WERI-Rb-1 (cell line): ENCODE measurements around the gene GPHN.
"Not testable (repeated sequence)": the region's sequence is repeated elsewhere in the genome, so short reads cannot be mapped to it uniquely, and the experiment has no call there.

Experiments used
- DNase-seq: peaks from one replicate; pipeline ENCODE4 v3.0.0-alpha.2; 2020
- H3K27ac ChIP-seq: fragments of 250-450 bp; sonication (Bioruptor Pico); 2 replicates; pipeline ENCODE4 v1.5.1; 2020; ENCODE audit warnings: mild to moderate bottlenecking, moderate library complexity
- H3K27me3 ChIP-seq: fragments of 250-450 bp; sonication (Bioruptor Pico); 2 replicates; pipeline ENCODE4 v1.5.1; 2021; ENCODE audit warnings: mild to moderate bottlenecking, low read depth, moderate library complexity; ENCODE audit not compliant: insufficient read depth, severe bottlenecking
- H3K36me3 ChIP-seq: fragments of 250-450 bp; sonication (Bioruptor Pico); 2 replicates; pipeline ENCODE4 v1.5.1; 2020; ENCODE audit warnings: mild to moderate bottlenecking, moderate library complexity
- H3K4me3 ChIP-seq: 2 replicates; pipeline ENCODE4 v1.5.1; 2011; ENCODE audit warnings: low read depth, mild to moderate bottlenecking, control low read depth, low read length
- H3K9me3 ChIP-seq: fragments of 250-450 bp; sonication (Bioruptor Pico); 2 replicates; pipeline ENCODE4 v1.5.1; 2021; ENCODE audit warnings: mild to moderate bottlenecking, moderate library complexity; ENCODE audit not compliant: severe bottlenecking
- TF ChIP-seq, protein P1 (sequence below): IDR thresholded peaks from 2 replicates; pipeline ENCODE4 v1.5.1; 2011; ENCODE audit warnings: low read depth, mild to moderate bottlenecking, control low read depth, inconsistent platforms, low read length

Gene GPHN

DNA sequence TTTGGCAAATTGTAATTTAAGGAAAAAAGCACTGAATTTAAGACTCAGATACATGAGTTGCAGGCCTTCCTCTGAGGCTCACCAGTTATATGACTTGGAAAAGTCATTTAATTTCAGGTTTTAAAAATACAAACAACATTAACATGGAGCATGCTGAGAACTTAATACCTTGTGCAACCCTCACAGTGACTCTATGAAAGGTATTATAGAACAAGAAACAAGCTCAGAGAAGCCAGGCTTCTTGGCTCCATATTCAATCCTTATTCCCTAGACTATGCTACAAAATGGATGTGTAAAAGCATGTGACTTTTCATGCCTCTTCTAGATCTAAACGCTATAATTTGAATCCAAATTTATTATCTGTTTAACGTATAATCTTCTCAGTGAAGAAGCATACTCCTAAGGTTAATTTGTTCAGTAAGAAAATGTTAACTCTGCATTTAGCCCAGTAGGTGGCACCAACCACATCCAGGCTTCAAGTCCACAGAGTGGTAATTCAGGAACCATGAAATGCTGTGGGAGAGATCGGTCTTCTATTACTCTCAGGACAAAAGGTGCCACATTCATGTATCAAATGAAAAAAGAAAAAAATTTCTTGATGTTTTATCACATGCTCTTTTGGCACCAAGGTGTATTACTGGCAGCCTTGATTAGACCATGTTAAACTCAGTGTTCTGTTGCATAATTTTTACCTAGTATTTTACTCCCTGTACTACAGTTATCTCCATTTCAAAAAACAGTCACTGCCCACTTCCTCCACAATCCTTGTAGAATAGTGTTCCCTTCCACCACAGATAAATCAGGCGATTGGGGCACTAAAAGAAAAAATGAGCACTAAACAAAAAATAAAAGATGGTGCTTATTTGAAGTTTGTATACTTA is 12.5 kb upstream of the GPHN start:
- TF ChIP-seq, protein P1, sequence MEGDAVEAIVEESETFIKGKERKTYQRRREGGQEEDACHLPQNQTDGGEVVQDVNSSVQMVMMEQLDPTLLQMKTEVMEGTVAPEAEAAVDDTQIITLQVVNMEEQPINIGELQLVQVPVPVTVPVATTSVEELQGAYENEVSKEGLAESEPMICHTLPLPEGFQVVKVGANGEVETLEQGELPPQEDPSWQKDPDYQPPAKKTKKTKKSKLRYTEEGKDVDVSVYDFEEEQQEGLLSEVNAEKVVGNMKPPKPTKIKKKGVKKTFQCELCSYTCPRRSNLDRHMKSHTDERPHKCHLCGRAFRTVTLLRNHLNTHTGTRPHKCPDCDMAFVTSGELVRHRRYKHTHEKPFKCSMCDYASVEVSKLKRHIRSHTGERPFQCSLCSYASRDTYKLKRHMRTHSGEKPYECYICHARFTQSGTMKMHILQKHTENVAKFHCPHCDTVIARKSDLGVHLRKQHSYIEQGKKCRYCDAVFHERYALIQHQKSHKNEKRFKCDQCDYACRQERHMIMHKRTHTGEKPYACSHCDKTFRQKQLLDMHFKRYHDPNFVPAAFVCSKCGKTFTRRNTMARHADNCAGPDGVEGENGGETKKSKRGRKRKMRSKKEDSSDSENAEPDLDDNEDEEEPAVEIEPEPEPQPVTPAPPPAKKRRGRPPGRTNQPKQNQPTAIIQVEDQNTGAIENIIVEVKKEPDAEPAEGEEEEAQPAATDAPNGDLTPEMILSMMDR, result peak; percentile 53
- Histone ChIP-seq H3K9me3 (no peaks in the 10 kb centered on the region), H3K36me3 (no peaks in the 10 kb centered on the region), H3K27me3 (no peaks in the 10 kb centered on the region), H3K27ac (no peak overlapping the region; the same call in 1 of the 2 replicates), H3K4me3 (no peak overlapping the region)
- peak; percentile 52 for DNase-seq

DNA sequence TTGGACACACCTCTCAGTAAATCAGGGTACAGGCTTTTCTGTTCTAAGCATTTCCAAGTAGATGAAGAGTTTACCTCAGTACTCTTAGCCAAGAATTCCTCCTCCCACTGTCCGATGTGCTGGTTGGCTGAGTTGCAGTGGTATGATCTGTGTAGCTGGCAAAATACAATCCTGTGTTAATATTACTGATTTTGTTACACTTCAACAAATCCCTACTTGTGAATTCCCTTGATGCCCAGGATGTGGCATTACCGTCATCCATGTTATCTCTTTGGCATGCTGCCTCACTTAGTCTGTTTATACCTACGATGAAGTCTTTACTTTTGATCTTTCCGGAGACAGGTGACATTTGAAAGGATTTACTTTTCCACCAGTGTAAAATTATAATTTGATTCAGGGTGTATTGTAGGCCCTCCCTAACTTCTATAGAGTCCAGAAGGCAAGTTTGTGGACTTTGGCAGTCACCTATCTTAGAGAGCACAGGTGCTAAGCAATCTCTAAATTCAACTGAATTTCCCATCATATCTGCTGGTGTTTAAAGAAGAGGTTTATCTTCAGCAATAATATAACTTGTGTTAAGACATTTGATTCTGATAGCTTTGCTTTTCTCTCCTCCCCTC is 11.6 kb upstream of the GPHN start:
- H3K27ac ChIP-seq, result no peak overlapping the region
- H3K27me3 ChIP-seq, result no peaks in the 10 kb centered on the region
- no peaks in the 10 kb centered on the region for H3K9me3 ChIP-seq
- no peak overlapping the region for H3K4me3 ChIP-seq
- TF ChIP-seq, protein P1, result no peak
- DNase-seq, result no peak
- no peaks in the 10 kb centered on the region for H3K36me3 ChIP-seq

DNA sequence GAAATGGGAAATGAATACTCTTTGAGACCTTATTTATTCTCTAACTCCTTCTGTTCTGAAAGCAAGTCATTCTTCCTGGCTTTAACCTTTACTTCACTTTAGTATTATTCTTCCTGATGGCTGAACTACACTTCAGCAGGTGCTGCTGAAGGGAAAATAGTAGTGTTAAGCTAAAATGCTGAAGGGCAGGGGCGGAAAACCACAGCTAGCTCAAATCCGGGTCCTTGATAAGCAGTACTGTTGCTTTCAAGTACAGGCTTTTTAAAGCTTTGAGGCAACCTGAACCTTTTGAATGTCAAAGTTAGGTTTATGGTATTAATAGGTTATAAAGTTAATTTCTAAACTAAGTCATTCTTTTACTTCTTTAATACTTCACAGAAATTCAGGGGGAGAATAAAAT is 11.0 kb upstream of the GPHN start:
- no peaks in the 10 kb centered on the region for H3K27me3 ChIP-seq
- no peaks in the 10 kb centered on the region for H3K36me3 ChIP-seq
- H3K4me3 ChIP-seq, result no peak overlapping the region
- TF ChIP-seq, protein P1, result no peak
- no peak for DNase-seq
- no peak overlapping the region for H3K27ac ChIP-seq
- no peaks in the 10 kb centered on the region for H3K9me3 ChIP-seq

DNA sequence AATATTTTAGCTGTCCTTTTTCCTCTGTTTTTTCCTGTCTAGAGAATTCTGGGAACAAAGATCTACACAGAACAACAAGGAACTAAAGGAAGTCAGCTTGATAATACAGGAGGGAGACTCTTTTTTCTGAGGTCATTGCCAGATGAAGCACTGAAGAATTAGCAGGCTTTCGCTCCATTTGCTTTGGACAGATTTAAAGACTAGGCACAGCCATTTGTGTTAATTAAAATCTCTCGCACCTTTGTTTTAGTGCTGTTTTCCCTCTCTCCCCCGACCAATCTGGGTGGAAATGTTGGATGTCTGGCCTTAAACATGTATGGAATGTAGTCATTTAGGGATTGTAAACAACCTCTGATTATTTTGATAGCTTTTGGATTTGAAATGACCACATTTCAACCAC is 9.6 kb upstream of the GPHN start:
- Histone ChIP-seq H3K4me3 (no peak overlapping the region), H3K36me3 (no peaks in the 10 kb centered on the region), H3K27ac (no peak overlapping the region), H3K27me3 (no peaks in the 10 kb centered on the region), H3K9me3 (no peaks in the 10 kb centered on the region)
- DNase-seq, result no peak
- TF ChIP-seq, protein P1, result no peak

DNA sequence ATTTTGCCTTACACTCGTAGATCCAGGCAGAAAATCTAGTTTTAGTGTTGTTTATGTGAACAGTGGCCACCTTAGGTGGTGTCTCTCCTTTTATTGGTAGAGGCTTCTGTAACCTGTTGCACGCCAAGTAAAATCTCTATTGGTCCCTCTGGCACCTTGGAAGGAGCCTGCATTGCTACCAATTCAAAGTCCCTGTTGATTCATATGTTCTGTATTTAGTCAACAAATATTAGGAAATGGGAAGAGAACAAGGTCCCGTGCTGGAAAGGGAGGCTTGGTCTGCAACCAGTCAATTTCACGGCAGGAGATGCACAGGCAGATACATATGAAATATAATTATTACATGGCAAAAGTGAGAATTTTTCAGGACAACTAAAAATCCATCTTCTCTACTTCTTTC is 6.4 kb upstream of the GPHN start:
- H3K27me3 ChIP-seq, result no peaks in the 10 kb centered on the region
- H3K4me3 ChIP-seq, result no peak overlapping the region
- TF ChIP-seq, protein P1, result no peak

GRCh38 chr14:66502836-66503235 is 5.1 kb upstream of the GPHN start:
- H3K4me3 ChIP-seq, H3K9me3 ChIP-seq, DNase-seq, H3K27me3 ChIP-seq, H3K36me3 ChIP-seq, H3K27ac ChIP-seq: not testable (repeated sequence)

More for the DNA sequence above, 6.4 kb upstream of the GPHN start:
- Histone ChIP-seq H3K27ac (no peak overlapping the region), H3K36me3 (no peaks in the 10 kb centered on the region), H3K9me3 (no peaks in the 10 kb centered on the region)
- DNase-seq, result no peak
